DOHH2 (cell line): ENCODE data around the gene MBP.

Source experiments
- H3F3A ChIP-seq: fragments of 200-600 bp; sonication (generic), shearing (Covaris generic); 2 replicates; pipeline ENCODE4 v1.6.0; 2016; ENCODE audit warnings: antibody characterized with exemption, mild to moderate bottlenecking; ENCODE audit not compliant: control insufficient read depth, insufficient read depth
- H3K27ac ChIP-seq: fragments of 200-600 bp; sonication (generic); 2 replicates; pipeline ENCODE4 v1.5.1; 2014; ENCODE audit warnings: low read depth, mild to moderate bottlenecking, low read length, moderate library complexity
- H3K27me3 ChIP-seq: fragments of 200-600 bp; sonication (generic); 2 replicates; pipeline ENCODE4 v1.6.1; 2014; ENCODE audit warnings: mild to moderate bottlenecking, low read length, mixed read lengths; ENCODE audit not compliant: control insufficient read depth
- H3K36me3 ChIP-seq: fragments of 200-600 bp; sonication (generic); 2 replicates; pipeline ENCODE4 v1.6.1; 2014; ENCODE audit warnings: mild to moderate bottlenecking, low read length, moderate library complexity, mixed read lengths; ENCODE audit not compliant: control insufficient read depth
- H3K4me1 ChIP-seq: fragments of 200-600 bp; sonication (generic); 2 replicates; pipeline ENCODE4 v1.6.1; 2014; ENCODE audit warnings: mild to moderate bottlenecking, low read length, mixed read lengths; ENCODE audit not compliant: control insufficient read depth
- H3K4me2 ChIP-seq: fragments of 200-600 bp; sonication (generic); 2 replicates; pipeline ENCODE4 v1.6.0; 2014; ENCODE audit warnings: mild to moderate bottlenecking, low read length, moderate library complexity
- H3K4me3 ChIP-seq: fragments of 200-600 bp; sonication (generic); 2 replicates; pipeline ENCODE4 v1.5.1; 2014; ENCODE audit warnings: mild to moderate bottlenecking, low read length, mixed read lengths
- H3K79me2 ChIP-seq: fragments of 200-600 bp; sonication (generic); 2 replicates; pipeline ENCODE4 v1.6.1; 2014; ENCODE audit warnings: mild to moderate bottlenecking, low read length, mixed read lengths; ENCODE audit not compliant: control insufficient read depth
- H3K9me2 ChIP-seq: fragments of 200-600 bp; sonication (generic); replicated peaks from 2 replicates; pipeline ENCODE4 v1.6.1; 2014; ENCODE audit warnings: mild to moderate bottlenecking, low read length, mixed read lengths; ENCODE audit not compliant: control insufficient read depth
- H3K9me3 ChIP-seq: fragments of 200-600 bp; sonication (generic); 2 replicates; pipeline ENCODE4 v1.6.1; 2014; ENCODE audit warnings: antibody characterized with exemption, low read length, mixed read lengths; ENCODE audit not compliant: control insufficient read depth, insufficient read depth
- H4K20me1 ChIP-seq: fragments of 200-600 bp; sonication (generic); 2 replicates; pipeline ENCODE4 v1.6.0; 2014; ENCODE audit warnings: low read depth, mild to moderate bottlenecking, antibody characterized with exemption, low read length, moderate library complexity; ENCODE audit not compliant: control insufficient read depth, insufficient read depth
- EZH2phosphoT487 ChIP-seq: fragments of 200-600 bp; sonication (generic); IDR thresholded peaks from 2 replicates; pipeline ENCODE4 v1.6.1; 2017; ENCODE audit warnings: borderline replicate concordance, mild to moderate bottlenecking, antibody characterized with exemption, low read length, moderate library complexity, mixed read lengths
- TF ChIP-seq, protein P1 (sequence below): fragments of 200-600 bp; sonication (generic); IDR thresholded peaks from one replicate; pipeline ENCODE4 v1.5.1; 2014; ENCODE audit warnings: antibody characterized with exemption, mild to moderate bottlenecking, low read depth, low read length; ENCODE audit not compliant: poor library complexity, severe bottlenecking

The MBP gene

DNA sequence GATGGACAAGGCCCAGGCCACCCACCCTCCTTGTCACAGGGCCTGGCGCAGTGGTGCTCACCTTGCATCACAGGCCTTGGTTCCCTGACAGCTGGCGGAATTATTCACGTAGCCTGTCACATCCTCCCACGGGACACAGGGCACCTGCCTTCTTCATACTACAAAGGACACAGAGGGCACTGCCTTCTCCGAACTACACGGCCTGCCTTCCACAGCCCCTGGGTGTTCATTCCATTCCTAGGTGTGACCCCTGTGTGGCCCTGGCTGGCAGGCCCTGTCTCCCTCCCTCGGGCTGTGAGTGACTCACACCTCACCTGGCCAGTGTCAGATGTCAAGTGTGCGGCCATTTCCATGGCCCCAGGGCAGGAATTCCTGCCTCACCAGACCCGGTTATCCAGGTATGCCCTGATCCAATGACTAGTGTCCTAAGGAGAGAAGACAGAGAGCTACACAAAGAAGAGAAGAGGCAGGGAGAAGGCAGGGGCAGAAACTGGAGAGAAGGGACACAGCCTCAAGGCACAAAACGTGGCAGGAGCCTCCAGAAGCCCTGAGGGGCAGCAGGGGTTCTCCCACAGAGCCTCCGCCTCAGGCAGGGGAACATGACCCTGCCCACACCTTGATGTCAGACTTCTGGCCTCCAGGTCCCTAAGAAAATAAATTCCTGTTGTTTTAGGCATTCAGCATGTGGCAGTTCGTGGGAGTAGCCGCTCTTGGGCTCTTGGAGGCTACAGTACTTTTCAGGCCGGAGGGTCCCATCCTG is 43.4 kb downstream of the MBP start:
- H3K4me2 ChIP-seq, result no peak overlapping the region
- no peaks in the 10 kb centered on the region for H3K4me1 ChIP-seq
- no peaks in the 10 kb centered on the region for H4K20me1 ChIP-seq

GRCh38 chr18:77087393-77088141 is 45.0 kb downstream of the MBP start:
- Histone ChIP-seq H3K27ac (no peak overlapping the region), H3F3A (no peaks in the 10 kb centered on the region), H3K4me1 (no peaks in the 10 kb centered on the region; the same call in 1 of the 2 replicates), H3K4me2 (no peak overlapping the region), H3K36me3 (peaks cover 8% of the 10 kb centered on the region; the same call in 1 of the 2 replicates), H3K79me2 (peaks cover 37% of the 10 kb centered on the region), H3K9me2 (no peaks in the 10 kb centered on the region), H3K27me3 (no peaks in the 10 kb centered on the region), H4K20me1 (no peaks in the 10 kb centered on the region), H3K9me3 (no peaks in the 10 kb centered on the region), H3K4me3 (no peak overlapping the region)
- TF ChIP-seq EZH2phosphoT487, result no peak
- TF ChIP-seq, protein P1, sequence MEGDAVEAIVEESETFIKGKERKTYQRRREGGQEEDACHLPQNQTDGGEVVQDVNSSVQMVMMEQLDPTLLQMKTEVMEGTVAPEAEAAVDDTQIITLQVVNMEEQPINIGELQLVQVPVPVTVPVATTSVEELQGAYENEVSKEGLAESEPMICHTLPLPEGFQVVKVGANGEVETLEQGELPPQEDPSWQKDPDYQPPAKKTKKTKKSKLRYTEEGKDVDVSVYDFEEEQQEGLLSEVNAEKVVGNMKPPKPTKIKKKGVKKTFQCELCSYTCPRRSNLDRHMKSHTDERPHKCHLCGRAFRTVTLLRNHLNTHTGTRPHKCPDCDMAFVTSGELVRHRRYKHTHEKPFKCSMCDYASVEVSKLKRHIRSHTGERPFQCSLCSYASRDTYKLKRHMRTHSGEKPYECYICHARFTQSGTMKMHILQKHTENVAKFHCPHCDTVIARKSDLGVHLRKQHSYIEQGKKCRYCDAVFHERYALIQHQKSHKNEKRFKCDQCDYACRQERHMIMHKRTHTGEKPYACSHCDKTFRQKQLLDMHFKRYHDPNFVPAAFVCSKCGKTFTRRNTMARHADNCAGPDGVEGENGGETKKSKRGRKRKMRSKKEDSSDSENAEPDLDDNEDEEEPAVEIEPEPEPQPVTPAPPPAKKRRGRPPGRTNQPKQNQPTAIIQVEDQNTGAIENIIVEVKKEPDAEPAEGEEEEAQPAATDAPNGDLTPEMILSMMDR, result no peak

More for the DNA sequence above, 43.4 kb downstream of the MBP start:
- Histone ChIP-seq H3K27me3 (no peaks in the 10 kb centered on the region), H3K9me2 (no peaks in the 10 kb centered on the region), H3K9me3 (no peaks in the 10 kb centered on the region), H3K79me2 (peaks cover 29% of the 10 kb centered on the region), H3K27ac (no peak overlapping the region), H3F3A (no peaks in the 10 kb centered on the region), H3K36me3 (peaks cover 8% of the 10 kb centered on the region; the same call in 1 of the 2 replicates), H3K4me3 (no peak overlapping the region)
- TF ChIP-seq EZH2phosphoT487, result no peak
- TF ChIP-seq, protein P1, result no peak

DNA sequence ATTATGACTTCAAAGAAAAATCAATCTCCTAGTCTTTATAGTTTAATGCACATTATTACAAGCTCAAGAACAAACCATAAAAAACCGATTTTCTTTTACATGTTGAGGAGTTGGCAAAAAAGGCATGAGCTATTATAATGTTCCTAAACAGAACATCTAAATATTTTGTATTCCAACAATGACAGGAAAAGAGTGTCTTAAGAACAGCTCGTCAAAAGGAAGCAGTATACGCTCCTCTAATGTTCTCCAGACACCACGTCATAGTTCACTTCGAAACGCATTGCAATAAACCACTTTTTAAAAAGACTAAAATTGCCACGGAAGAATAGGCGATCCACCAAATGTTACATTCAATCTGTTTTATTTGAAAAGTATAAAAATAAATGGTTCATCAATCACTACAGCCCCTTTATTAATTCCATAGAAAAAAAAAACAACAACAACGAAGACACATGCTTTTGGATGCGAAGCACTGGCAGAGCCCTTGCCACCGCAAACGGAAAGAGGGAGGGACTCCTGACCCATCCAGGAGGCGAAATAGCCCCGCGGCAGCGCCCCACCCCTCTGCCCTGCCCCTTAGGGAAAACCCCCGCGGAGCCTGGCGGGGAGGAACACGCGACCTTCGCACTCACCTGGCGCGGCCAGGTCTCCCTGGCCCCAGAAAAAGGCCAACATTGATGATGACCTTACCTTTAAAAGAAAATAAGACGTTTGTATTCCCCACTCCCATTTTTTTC is 45.8 kb downstream of the MBP start:
- TF ChIP-seq EZH2phosphoT487, result no peak
- TF ChIP-seq, protein P1, result no peak
- H3K27me3 ChIP-seq, result no peaks in the 10 kb centered on the region
- no peak overlapping the region for H3K4me2 ChIP-seq
- peaks cover 43% of the 10 kb centered on the region for H3K79me2 ChIP-seq
- no peaks in the 10 kb centered on the region for H4K20me1 ChIP-seq
- H3K9me3 ChIP-seq, result no peaks in the 10 kb centered on the region
- no peak overlapping the region for H3K4me3 ChIP-seq
- peaks cover 8% of the 10 kb centered on the region; the same call in 1 of the 2 replicates for H3K36me3 ChIP-seq
- no peak overlapping the region for H3K27ac ChIP-seq
- H3K9me2 ChIP-seq, result no peaks in the 10 kb centered on the region
- H3F3A ChIP-seq, result no peaks in the 10 kb centered on the region
- peaks cover 6% of the 10 kb centered on the region; the same call in 1 of the 2 replicates for H3K4me1 ChIP-seq
